GM12878 (cell line): ENCODE data around the gene CNTNAP2. TPM values are rescaled to one million over a fixed set of nuclear protein-coding genes. Genes with fewer than 3 reads are reported as not detected.

Experiments
- ATAC-seq: fragments of 200-7000 bp; cut with Tn5 transposase; 3 replicates; pipeline ENCODE4 v1.9.1; 2020; ENCODE audit warnings: mild to moderate bottlenecking, moderate library complexity
- BruUV-seq: library from RNA; stranded (reverse); fragments of 400-500 nt; replicated peaks from 2 replicates; lab custom pipeline; 2021; lab: Mats Ljungman, UMichigan
- CTCF ChIA-PET: fragments of 300-600 bp; sonication (Branson Sonifier 250); formaldehyde crosslinking; extraction: SDS; loops from one replicate; lab custom pipeline; 2021; ENCODE audit warnings: inconsistent platforms; lab: Yijun Ruan, JAX
- POLR2A ChIA-PET: fragments of 350-600 bp; formaldehyde crosslinking; extraction: SDS; loops from one replicate; lab custom pipeline; 2021; ENCODE audit warnings: inconsistent platforms; lab: Charles Lee
- RAD21 ChIA-PET: fragments of 300-600 bp; sonication (Branson Sonifier 250); formaldehyde crosslinking; loops from one replicate; lab custom pipeline; 2023; ENCODE audit warnings: antibody characterized with exemption; ENCODE audit not compliant: unreplicated experiment; lab: Charles Lee
- SMC1A ChIA-PET: fragments of 300-600 bp; sonication (Branson Sonifier 250); formaldehyde crosslinking; loops from one replicate; lab custom pipeline; 2023; ENCODE audit not compliant: unreplicated experiment, uncharacterized antibody; lab: Charles Lee
- DNase-seq: peaks from one replicate; pipeline ENCODE4 v3.0.0-alpha.2; 2011; ENCODE audit warnings: low read depth, low spot score
- FAIRE-seq: peaks from 3 replicates; lab custom pipeline; 2011; peaks lifted over from hg19 to GRCh38; lab: Jason Lieb, UNC
- H2AFZ ChIP-seq: 2 replicates; pipeline ENCODE4 v1.6.0; 2011; ENCODE audit warnings: low read depth, low read length, control low read depth; ENCODE audit not compliant: control insufficient read depth
- H3K27ac ChIP-seq: 2 replicates; pipeline ENCODE4 v1.5.1; 2011; ENCODE audit warnings: control low read depth; ENCODE audit not compliant: control insufficient read depth, insufficient read depth
- H3K27me3 ChIP-seq, 2 experiments: replicated peaks in 1 of 2; 2 replicates each; pipeline versions ENCODE4 v1.6.0 to v1.6.1; 2011; ENCODE audit warnings: low read length in 1 of 2; ENCODE audit not compliant: control insufficient read depth in 2 of 2, insufficient read depth in 2 of 2
- H3K36me3 ChIP-seq, 2 experiments: 2 replicates each; pipeline ENCODE4 v1.5.1; 2011; ENCODE audit warnings: low read length in 1 of 2; ENCODE audit not compliant: control insufficient read depth in 2 of 2, insufficient read depth in 2 of 2
- H3K4me1 ChIP-seq: 2 replicates; pipeline ENCODE4 v1.6.1; 2011; ENCODE audit warnings: mild to moderate bottlenecking, low read length, moderate library complexity, mixed read lengths; ENCODE audit not compliant: control insufficient read depth, insufficient read depth
- H3K4me2 ChIP-seq: 2 replicates; pipeline ENCODE4 v1.6.0; 2011; ENCODE audit warnings: control low read depth; ENCODE audit not compliant: control insufficient read depth, insufficient read depth
- H3K4me3 ChIP-seq: fragments of 200-600 bp; sonication (generic); 2 replicates; pipeline ENCODE4 v1.5.1; 2016
- H3K79me2 ChIP-seq: 2 replicates; pipeline ENCODE4 v1.6.0; 2011; ENCODE audit warnings: low read length; ENCODE audit not compliant: control insufficient read depth, insufficient read depth
- H3K9ac ChIP-seq: 2 replicates; pipeline ENCODE4 v1.8.0; 2011; ENCODE audit warnings: low read length, control low read depth, mixed read lengths; ENCODE audit not compliant: control insufficient read depth, insufficient read depth
- H3K9me3 ChIP-seq: replicated peaks from 3 replicates; pipeline ENCODE4 v1.5.1; 2011; ENCODE audit warnings: mild to moderate bottlenecking, low read length; ENCODE audit not compliant: control insufficient read depth, insufficient read depth
- H4K20me1 ChIP-seq: 2 replicates; pipeline ENCODE4 v1.6.0; 2011; ENCODE audit not compliant: control insufficient read depth, insufficient read depth
- ASH2L ChIP-seq: fragments of 300-600, 200-600 bp; sonication (generic); IDR thresholded peaks from 2 replicates; pipeline ENCODE4 v1.6.1; 2017; ENCODE audit warnings: low read depth, mild to moderate bottlenecking, borderline replicate concordance
- BCLAF1 ChIP-seq: fragments of 450-650 bp; IDR thresholded peaks from 2 replicates; pipeline ENCODE4 v1.6.1; 2017; ENCODE audit warnings: antibody characterized with exemption, mild to moderate bottlenecking, moderate library complexity
- CEBPZ ChIP-seq: fragments of 150-350 bp; IDR thresholded peaks from 2 replicates; pipeline ENCODE4 v1.6.1; 2016; ENCODE audit warnings: low read depth, low read length
- ELK1 ChIP-seq: IDR thresholded peaks from 2 replicates; pipeline ENCODE4 v1.6.1; 2012; ENCODE audit warnings: low read depth, low read length, improper control_type of control experiment
- GATAD2B ChIP-seq: fragments of 450-650 bp; conservative IDR thresholded peaks from 2 replicates; pipeline ENCODE4 v1.6.1; 2017; ENCODE audit warnings: low read depth, mild to moderate bottlenecking, moderate library complexity
- HDAC2 ChIP-seq: fragments of 200-600 bp; sonication (generic); IDR thresholded peaks from 2 replicates; pipeline ENCODE4 v1.6.1; 2017
- LARP7 ChIP-seq: fragments of 450-650 bp; IDR thresholded peaks from 2 replicates; pipeline ENCODE4 v1.6.1; 2017; ENCODE audit warnings: mild to moderate bottlenecking
- MEF2B ChIP-seq: fragments of 450-650 bp; IDR thresholded peaks from 2 replicates; pipeline ENCODE4 v1.6.1; 2018; ENCODE audit warnings: mild to moderate bottlenecking, moderate library complexity; ENCODE audit not compliant: partially characterized antibody, poor library complexity, severe bottlenecking
- NFIC ChIP-seq: IDR thresholded peaks from 2 replicates; pipeline ENCODE4 v1.6.1; 2012; ENCODE audit warnings: low read depth, mild to moderate bottlenecking, inconsistent platforms, low read length, moderate library complexity
- NKRF ChIP-seq: fragments of 450-650 bp; conservative IDR thresholded peaks from 2 replicates; pipeline ENCODE4 v1.6.1; 2017; ENCODE audit warnings: mild to moderate bottlenecking, moderate library complexity
- SUZ12 ChIP-seq: fragments of 200-600 bp; sonication (generic); IDR thresholded peaks from one replicate; pipeline ENCODE4 v1.6.1; 2018; ENCODE audit warnings: antibody characterized with exemption, mild to moderate bottlenecking; ENCODE audit not compliant: unreplicated experiment
- ZNF24 ChIP-seq: fragments of 450-650 bp; IDR thresholded peaks from 2 replicates; pipeline ENCODE4 v1.6.1; 2017; ENCODE audit warnings: antibody characterized with exemption, mild to moderate bottlenecking
- ZNF274 ChIP-seq: IDR thresholded peaks from one replicate; pipeline ENCODE4 v1.8.0; 2011; ENCODE audit not compliant: insufficient read length, insufficient read depth
- ZSCAN29 ChIP-seq: fragments of 450-650 bp; IDR thresholded peaks from 2 replicates; pipeline ENCODE4 v1.6.1; 2017; ENCODE audit warnings: mild to moderate bottlenecking, moderate library complexity
- WGBS: methylation state at CpG from one replicate; pipeline ENCODE4 v1.1.6; 2016; ENCODE audit warnings: low lambda C conversion rate; ENCODE audit not compliant: insufficient replicate concordance, insufficient coverage; ENCODE audit errors: missing lambda C conversion rate; 5-methylcytosine and 5-hydroxymethylcytosine counted together
- in situ Hi-C: fragments of 300-500 bp; cut with MboI; formaldehyde crosslinking; loops from 9 replicates; pipeline ENCODE4 v1.14.3; 2018; ENCODE audit warnings: mixed read lengths
- intact Hi-C: fragments of 100-400 bp; cut with micrococcal nuclease; formaldehyde crosslinking; loops from one replicate; pipeline ENCODE4 v1.14.2; 2022; ENCODE audit not compliant: unreplicated experiment
- polyA plus RNA-seq, 11 experiments: library from polyadenylated mRNA; depleted of rRNA in 4 of 11; unstranded in 6 of 11; stranded (reverse) in 5 of 11; fragments of >200 nt; fragmentation: Nextera tagmentation in 4 of 11; fragmentation: Illumina TruSeq in 1 of 11; extraction: Ambion mirVana in 4 of 11; extraction: Trizol in 1 of 11; gene quantifications; 1 replicate in 1 of 11; 2 replicates in 10 of 11; pipeline versions ENCODE4 v1.2.1 to v1.2.3, GENCODE V29; 2011 to 2016; ENCODE audit warnings: inconsistent platforms in 2 of 11, missing spikeins in 2 of 11, low read depth in 1 of 11
- total RNA-seq, 4 experiments: library from RNA; depleted of rRNA in 3 of 4; stranded (reverse); fragments of >200 nt in 3 of 4; fragmentation: Illumina TruSeq in 1 of 4; extraction: Trizol in 1 of 4; gene quantifications; 2 replicates each; pipeline versions ENCODE4 v1.2.1 to v1.2.3, GENCODE V29; 2013 to 2021

Gene CNTNAP2
- total and polyA plus RNA-seq, 10 of the 15 experiments (the other 5 are each of a cell fraction or from before 2014, with no cell fraction given), result 0.03 to 0.08 (median 0.03) TPM; not detected in 7

- Histone ChIP-seq H3K27me3 (no peaks in the 10 kb centered on the region), H3K4me3 (no peak overlapping the region), H3K36me3 (no peaks in the 10 kb centered on the region), H2AFZ (no peak overlapping the region), H3K4me1 (no peaks in the 10 kb centered on the region), H3K27ac (no peak overlapping the region), H3K9ac (no peak overlapping the region), H3K4me2 (no peak overlapping the region), H4K20me1 (no peaks in the 10 kb centered on the region), H3K79me2 (no peaks in the 10 kb centered on the region), H3K9me3 (no peaks in the 10 kb centered on the region; the same call in 1 of the 3 replicates)
- ATAC-seq (no peak), FAIRE-seq (no peak), DNase-seq (no peak)
- 35% methylated on average over 10 of the region's 10 CpGs for WGBS
- intact Hi-C loops, result no loop called here
- ChIA-PET CTCF (interaction anchor here (1.0 kb wide), 1 partner anchor 102 kb away, joined by 3 read pairs; no protein-coding TSS in a partner anchor), POLR2A (no interaction called here), SMC1A (interaction anchor here (0.5 kb wide), 1 partner anchor 170 kb away, joined by 3 read pairs; no protein-coding TSS in a partner anchor), RAD21 (interaction anchor here (1.2 kb wide), 1 partner anchor 30 kb away, joined by 4 read pairs; no protein-coding TSS in a partner anchor)
- BruUV-seq, result no TSS peak
- in situ Hi-C loops, result no loop called here
- no peak for TF ChIP-seq SUZ12
- no peak for TF ChIP-seq ASH2L
- no peak for TF ChIP-seq MEF2B
- no peak for TF ChIP-seq HDAC2
- no peak for TF ChIP-seq ZNF274
- no peak for TF ChIP-seq LARP7
- TF ChIP-seq CEBPZ, result no peak
- no peak for TF ChIP-seq GATAD2B
- TF ChIP-seq NFIC, result no peak
- no peak for TF ChIP-seq ZNF24
- no peak for TF ChIP-seq ELK1
- no peak for TF ChIP-seq ZSCAN29
- no peak for TF ChIP-seq BCLAF1
- no peak for TF ChIP-seq NKRF
Observed at GRCh38 chr7:148368562-148368961, 2252.0 kb downstream of the CNTNAP2 start.
